ENCODE results near the gene STK35. TPM values are rescaled to one million over a fixed set of nuclear protein-coding genes. Genes with fewer than 3 reads are reported as not detected.
"Not testable (repeated sequence)": the region's sequence is repeated elsewhere in the genome, so short reads cannot be mapped to it uniquely, and the experiment has no call there.

STK35 gene
- polyA plus RNA-seq, 3 donors, result 15.3 to 17.3 (median 16.2) TPM

GRCh38 chr20:2178318-2179232 lies 76.9 kb downstream of the STK35 start:
- DNase-seq (ENCODE audit: low read depth in 3 of 3, low spot score in 2 of 3), result peak in 1 of 3 donors; percentile 13

DNA sequence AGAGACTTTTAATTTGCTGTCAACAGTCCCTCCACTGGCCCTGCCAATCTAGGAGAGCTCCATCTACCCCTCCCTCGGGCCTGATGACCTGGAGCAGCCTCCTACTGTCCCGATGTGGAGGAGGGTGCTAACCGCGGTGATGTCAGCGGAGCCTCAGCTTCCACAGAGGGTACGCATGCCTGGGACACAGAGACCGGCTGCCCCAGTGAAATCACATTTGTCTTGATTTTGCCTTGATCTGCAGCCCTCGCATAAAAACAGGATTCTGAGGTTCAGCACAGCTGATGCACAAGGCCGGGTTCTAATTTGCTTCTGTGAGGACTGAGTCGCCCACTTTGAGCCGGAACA lies 77.6 kb downstream of the STK35 start:
- DNase-seq (ENCODE audit: low read depth in 3 of 3, low spot score in 2 of 3), result no peak

- DNase-seq (ENCODE audit: low read depth in 3 of 3, low spot score in 2 of 3), result no peak
Measured at GRCh38 chr20:2179949-2180348, 78.3 kb downstream of the STK35 start.

DNA sequence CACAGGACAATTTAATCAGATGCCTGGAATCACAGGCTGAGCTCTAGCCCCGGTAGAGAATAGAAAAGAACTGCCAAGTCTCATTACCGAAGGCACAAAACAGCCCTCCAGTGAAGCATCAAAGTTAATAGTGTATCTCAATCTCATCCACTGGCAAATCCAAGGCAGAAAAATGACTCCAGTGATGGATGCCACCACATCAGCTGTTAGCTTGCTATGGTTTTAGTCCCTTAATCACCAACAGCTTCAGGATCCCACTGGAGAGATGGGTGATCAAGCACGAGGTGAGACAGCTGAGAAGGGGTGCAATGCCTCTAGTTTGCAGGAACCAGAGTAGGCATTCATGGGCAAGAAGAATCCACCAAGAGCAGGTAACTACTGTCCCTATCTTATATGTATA lies 81.8 kb downstream of the STK35 start:
- DNase-seq (ENCODE audit: low read depth in 3 of 3, low spot score in 2 of 3), result no peak

GRCh38 chr20:2184933-2185332 lies 83.3 kb downstream of the STK35 start:
- DNase-seq (ENCODE audit: low read depth in 3 of 3, low spot score in 2 of 3), result not testable (repeated sequence)

DNA sequence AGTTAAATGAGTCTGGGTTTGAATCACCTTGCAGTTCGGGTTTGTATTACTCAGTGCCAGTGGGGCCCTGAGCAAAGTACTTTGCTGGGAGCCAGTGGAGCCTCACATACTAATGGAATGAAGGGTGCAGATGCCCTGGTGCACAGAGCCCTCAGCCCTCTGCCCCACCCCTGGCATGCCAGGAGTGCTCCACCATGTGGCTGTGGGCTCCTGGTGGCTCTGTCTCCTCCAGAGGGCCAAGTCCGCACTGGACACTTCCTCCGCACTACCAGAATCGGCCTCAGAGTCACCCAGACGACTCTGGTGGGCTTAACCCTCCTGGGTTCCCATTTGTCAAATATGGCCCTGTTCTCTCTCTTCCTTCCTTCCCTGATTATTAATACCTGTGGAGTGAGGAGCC lies 94.0 kb downstream of the STK35 start:
- no peak for DNase-seq (ENCODE audit: low read depth in 3 of 3, low spot score in 2 of 3)

GRCh38 chr20:2197166-2197565 lies 95.5 kb downstream of the STK35 start:
- DNase-seq (ENCODE audit: low read depth in 3 of 3, low spot score in 2 of 3), result no peak

Other genes with a start within 250 kb of the STK35 start
- 10 to 100 TPM; 24.6 to 26.2 (median 25.7) TPM for gene SIRPA, start 206.4 kb upstream of the STK35 start, polyA plus RNA-seq (ENCODE audit: insufficient read length in 3 of 3)
- under 1 TPM; 0.23 to 0.75 (median 0.43) TPM for gene PDYN, start 107.8 kb upstream of the STK35 start, polyA plus RNA-seq (ENCODE audit: insufficient read length in 3 of 3)
- gene TGM3, start 194.2 kb downstream of the STK35 start, polyA plus RNA-seq (ENCODE audit: insufficient read length in 3 of 3), result under 1 TPM; 0.54 to 0.99 (median 0.86) TPM